MM.1S (cell line): ENCODE measurements around the gene XBP1.
"Not testable (repeated sequence)": the region's sequence is repeated elsewhere in the genome, so short reads cannot be mapped to it uniquely, and the experiment has no call there.

Source experiments
- DNase-seq: peaks from one replicate; pipeline ENCODE4 v3.0.0-alpha.2; 2015
- H2AFZ ChIP-seq: fragments of 300-600 bp; sonication (generic); 2 replicates; pipeline ENCODE4 v1.6.0; 2016; ENCODE audit warnings: antibody characterized with exemption, low read length
- H3F3A ChIP-seq: fragments of 300-600 bp; sonication (generic); 2 replicates; pipeline ENCODE4 v1.6.1; 2016; ENCODE audit warnings: mild to moderate bottlenecking, antibody characterized with exemption, low read length, moderate library complexity, mixed read lengths; ENCODE audit not compliant: insufficient read depth
- H3K27ac ChIP-seq: fragments of 300-600 bp; sonication (generic); 2 replicates; pipeline ENCODE4 v1.5.1; 2016; ENCODE audit warnings: mild to moderate bottlenecking, low read length
- H3K27me3 ChIP-seq: fragments of 300-600 bp; sonication (generic); replicated peaks from 2 replicates; pipeline ENCODE4 v1.6.0; 2016; ENCODE audit warnings: low read length; ENCODE audit not compliant: insufficient read depth
- H3K36me3 ChIP-seq: fragments of 300-600 bp; sonication (generic); replicated peaks from 2 replicates; pipeline ENCODE4 v1.6.1; 2016; ENCODE audit warnings: mild to moderate bottlenecking, low read length, mixed read lengths; ENCODE audit not compliant: insufficient read depth
- H3K4me1 ChIP-seq: fragments of 300-600 bp; sonication (generic); 2 replicates; pipeline ENCODE4 v1.6.1; 2016; ENCODE audit warnings: low read length, mixed read lengths
- H3K4me2 ChIP-seq: fragments of 300-600 bp; sonication (generic); 2 replicates; pipeline ENCODE4 v1.6.0; 2016; ENCODE audit warnings: low read depth, low read length
- H3K4me3 ChIP-seq: fragments of 300-600 bp; sonication (generic); 2 replicates; pipeline ENCODE4 v1.5.1; 2016; ENCODE audit warnings: low read length, mixed read lengths
- H3K79me2 ChIP-seq: fragments of 300-600 bp; sonication (generic); 2 replicates; pipeline ENCODE4 v1.6.1; 2016; ENCODE audit warnings: mixed run types, low read length, mixed read lengths
- H3K9ac ChIP-seq: fragments of 300-600 bp; sonication (generic); 2 replicates; pipeline ENCODE4 v1.6.1; 2016; ENCODE audit warnings: low read length, mixed read lengths
- H3K9me2 ChIP-seq: fragments of 300-600 bp; sonication (generic); replicated peaks from 2 replicates; pipeline ENCODE4 v1.6.1; 2016; ENCODE audit warnings: mild to moderate bottlenecking, low read length, mixed read lengths; ENCODE audit not compliant: insufficient read depth
- H3K9me3 ChIP-seq: fragments of 300-600 bp; sonication (generic); replicated peaks from 2 replicates; pipeline ENCODE4 v1.6.1; 2016; ENCODE audit warnings: mild to moderate bottlenecking, low read length, mixed read lengths; ENCODE audit not compliant: insufficient read depth
- H4K20me1 ChIP-seq: fragments of 300-600 bp; sonication (generic); 2 replicates; pipeline ENCODE4 v1.6.1; 2016; ENCODE audit warnings: mild to moderate bottlenecking, low read length, moderate library complexity, mixed read lengths; ENCODE audit not compliant: insufficient read depth
- EZH2 ChIP-seq: fragments of 300-600 bp; sonication (generic); optimal IDR thresholded peaks from 2 replicates; pipeline ENCODE3; 2017; ENCODE audit warnings: low read depth, mild to moderate bottlenecking, antibody characterized with exemption, low read length, mixed read lengths
- EZH2phosphoT487 ChIP-seq: fragments of 300-600 bp; sonication (generic); IDR thresholded peaks from 2 replicates; pipeline ENCODE4 v1.6.1; 2018; ENCODE audit warnings: antibody characterized with exemption, low read length
- TF ChIP-seq, protein P1 (sequence below): fragments of 300-600 bp; sonication (generic); IDR thresholded peaks from 2 replicates; pipeline ENCODE4 v1.5.1; 2016; ENCODE audit warnings: antibody characterized with exemption, low read length, mixed read lengths

XBP1 gene

DNA sequence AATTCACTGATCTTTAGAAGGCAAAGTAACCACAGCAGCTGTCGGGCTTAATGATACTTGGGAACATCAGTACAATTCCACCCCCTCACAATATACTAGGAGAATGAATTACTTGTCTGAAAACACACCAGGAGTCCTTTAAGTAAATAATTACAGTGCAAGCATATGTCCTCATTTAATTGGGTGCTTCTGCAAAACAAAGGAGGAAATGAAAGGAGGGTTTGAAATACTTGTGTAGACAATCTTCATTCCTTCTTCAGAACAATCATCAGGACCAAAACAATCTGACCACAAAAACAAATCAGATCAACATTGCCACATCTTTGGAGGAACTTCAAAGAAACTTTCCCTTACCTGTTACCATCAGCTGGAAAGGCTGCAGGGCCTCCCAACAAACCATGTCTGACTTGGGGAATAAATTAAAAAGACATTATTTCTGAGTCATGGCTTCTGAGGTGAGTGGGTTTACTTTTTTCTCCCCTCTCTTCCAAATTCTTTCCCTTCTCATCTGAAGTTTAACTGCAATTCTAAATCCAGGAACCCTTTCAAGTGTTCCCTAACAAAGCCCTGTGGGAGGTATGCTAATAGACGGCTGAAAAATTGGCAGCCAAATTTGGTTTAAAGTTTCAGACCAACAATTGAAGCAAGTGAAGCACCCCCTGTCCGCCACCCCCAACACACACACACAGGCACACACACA lies 40.4 kb downstream of the XBP1 start:
- peak overlapping the region; percentile 78 for H2AFZ ChIP-seq
- H3K9ac ChIP-seq = peak overlapping the region; percentile 71; the same call in 1 of the 2 replicates
- H3K9me3 ChIP-seq = no peaks in the 10 kb centered on the region
- no peaks in the 10 kb centered on the region for H3K79me2 ChIP-seq
- no peak for TF ChIP-seq EZH2phosphoT487
- TF ChIP-seq, protein P1, sequence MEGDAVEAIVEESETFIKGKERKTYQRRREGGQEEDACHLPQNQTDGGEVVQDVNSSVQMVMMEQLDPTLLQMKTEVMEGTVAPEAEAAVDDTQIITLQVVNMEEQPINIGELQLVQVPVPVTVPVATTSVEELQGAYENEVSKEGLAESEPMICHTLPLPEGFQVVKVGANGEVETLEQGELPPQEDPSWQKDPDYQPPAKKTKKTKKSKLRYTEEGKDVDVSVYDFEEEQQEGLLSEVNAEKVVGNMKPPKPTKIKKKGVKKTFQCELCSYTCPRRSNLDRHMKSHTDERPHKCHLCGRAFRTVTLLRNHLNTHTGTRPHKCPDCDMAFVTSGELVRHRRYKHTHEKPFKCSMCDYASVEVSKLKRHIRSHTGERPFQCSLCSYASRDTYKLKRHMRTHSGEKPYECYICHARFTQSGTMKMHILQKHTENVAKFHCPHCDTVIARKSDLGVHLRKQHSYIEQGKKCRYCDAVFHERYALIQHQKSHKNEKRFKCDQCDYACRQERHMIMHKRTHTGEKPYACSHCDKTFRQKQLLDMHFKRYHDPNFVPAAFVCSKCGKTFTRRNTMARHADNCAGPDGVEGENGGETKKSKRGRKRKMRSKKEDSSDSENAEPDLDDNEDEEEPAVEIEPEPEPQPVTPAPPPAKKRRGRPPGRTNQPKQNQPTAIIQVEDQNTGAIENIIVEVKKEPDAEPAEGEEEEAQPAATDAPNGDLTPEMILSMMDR = no peak
- no peak for TF ChIP-seq EZH2
- no peaks in the 10 kb centered on the region for H4K20me1 ChIP-seq
- H3K4me3 ChIP-seq = peak overlapping the region; percentile 53
- H3K27ac ChIP-seq = peak overlapping the region; percentile 83
- no peaks in the 10 kb centered on the region for H3K36me3 ChIP-seq
- no peaks in the 10 kb centered on the region for H3K9me2 ChIP-seq
- H3F3A ChIP-seq = peaks cover 13% of the 10 kb centered on the region
- DNase-seq = peak; percentile 13
- H3K4me2 ChIP-seq = peak overlapping the region; percentile 97
- H3K4me1 ChIP-seq = peaks cover 10% of the 10 kb centered on the region; the same call in 1 of the 2 replicates
- H3K27me3 ChIP-seq = no peaks in the 10 kb centered on the region

DNA sequence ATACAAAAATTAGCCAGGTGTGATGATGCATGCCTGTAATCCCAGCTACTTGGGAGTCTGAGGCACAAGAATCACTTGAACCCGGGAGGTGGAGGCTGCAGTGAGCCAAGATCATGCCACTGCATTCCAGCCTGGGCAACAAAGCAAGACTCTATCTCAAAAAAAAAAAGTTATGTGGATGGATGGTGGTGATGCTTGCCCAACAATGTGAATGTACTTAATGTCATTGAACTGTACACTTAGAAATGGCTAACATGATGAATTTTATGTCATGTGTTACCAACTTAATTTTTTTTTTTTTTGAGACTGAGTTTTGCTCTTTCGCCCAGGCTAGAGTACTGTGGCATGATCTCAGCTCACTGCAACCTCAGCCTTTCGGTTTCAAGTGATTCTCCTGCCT lies 45.9 kb downstream of the XBP1 start:
- H3K4me3 ChIP-seq, H3K27ac ChIP-seq, H3K9me2 ChIP-seq, H3K4me2 ChIP-seq, H3K36me3 ChIP-seq, H2AFZ ChIP-seq, DNase-seq, H3K9me3 ChIP-seq, H3K9ac ChIP-seq, H4K20me1 ChIP-seq, H3K79me2 ChIP-seq, H3K4me1 ChIP-seq, H3F3A ChIP-seq, H3K27me3 ChIP-seq: not testable (repeated sequence)

DNA sequence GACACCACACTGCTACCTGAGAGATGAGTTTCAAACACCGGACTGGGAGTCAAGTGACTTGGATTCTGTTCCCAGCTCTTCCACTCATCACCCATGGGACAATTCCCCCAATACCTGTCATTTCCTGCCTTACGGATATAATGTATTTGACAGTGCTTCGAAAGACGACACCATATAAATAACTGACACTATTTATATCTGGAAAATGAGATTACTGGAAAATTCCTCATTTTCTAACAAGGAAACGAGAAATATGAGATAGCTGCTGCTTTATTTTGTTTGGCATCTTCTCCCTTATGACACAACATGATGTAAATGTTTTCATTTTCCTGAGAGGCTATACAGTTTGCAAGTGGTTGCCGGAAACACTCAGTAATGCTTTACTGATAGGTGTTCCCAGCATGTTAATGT lies 49.9 kb downstream of the XBP1 start:
- H3K9ac ChIP-seq = no peak overlapping the region
- no peak overlapping the region for H2AFZ ChIP-seq
- H3K4me2 ChIP-seq = no peak overlapping the region
- H3F3A ChIP-seq = peaks cover 10% of the 10 kb centered on the region
- H3K9me2 ChIP-seq = no peaks in the 10 kb centered on the region
- H4K20me1 ChIP-seq = no peaks in the 10 kb centered on the region
- no peak overlapping the region for H3K4me3 ChIP-seq
- no peak for TF ChIP-seq EZH2phosphoT487
- TF ChIP-seq, protein P1 = no peak
- no peak for TF ChIP-seq EZH2
- H3K4me1 ChIP-seq = peaks cover 9% of the 10 kb centered on the region
- H3K9me3 ChIP-seq = no peaks in the 10 kb centered on the region
- H3K36me3 ChIP-seq = no peaks in the 10 kb centered on the region; the same call in 1 of the 2 replicates
- no peaks in the 10 kb centered on the region for H3K27me3 ChIP-seq
- no peak for DNase-seq
- no peaks in the 10 kb centered on the region for H3K79me2 ChIP-seq
- H3K27ac ChIP-seq = no peak overlapping the region
